Adrenal gland (tissue), 12 donors: ENCODE measurements around the gene PTCHD4. TPM values are rescaled to one million over a fixed set of nuclear protein-coding genes. Genes with fewer than 3 reads are reported as not detected.

ENCODE experiments used
- DNase-seq, 7 donors: peaks; one replicate each; pipeline ENCODE4 v3.0.0-alpha.2; 2019 to 2020
- H3K27ac ChIP-seq, 5 donors: fragments of 200-600 bp; sonication (generic) in 4 of 5; 1 replicate in 3 of 5; 2 replicates in 2 of 5; pipeline versions ENCODE4 v1.5.1 to v1.8.0; 2016 to 2020; ENCODE audit warnings: mild to moderate bottlenecking in 1 of 5
- H3K27me3 ChIP-seq: fragments of 200-600 bp; 2 replicates; pipeline ENCODE4 v1.8.0; 2021
- H3K36me3 ChIP-seq, 2 donors: fragments of 200-600 bp; replicated peaks in 1 of 2; 1 replicate in 1 of 2; 2 replicates in 1 of 2; pipeline versions ENCODE4 v1.5.1 to v1.8.0; 2018 to 2022
- H3K4me1 ChIP-seq, 2 donors: fragments of 200-600 bp; replicated peaks in 1 of 2; 1 replicate in 1 of 2; 2 replicates in 1 of 2; pipeline versions ENCODE4 v1.5.1 to v1.8.0; 2018 to 2021
- H3K4me3 ChIP-seq, 4 donors: fragments of 200-600 bp; sonication (generic) in 3 of 4; one replicate each; pipeline ENCODE4 v1.5.1; 2016 to 2018
- H3K9me3 ChIP-seq, 3 donors: fragments of 200-600 bp; sonication (generic) in 1 of 3; replicated peaks in 1 of 3; 1 replicate in 2 of 3; 2 replicates in 1 of 3; pipeline versions ENCODE4 v1.5.1 to v1.8.0; 2016 to 2021
- CTCF ChIP-seq, 6 experiments: fragments of 450-650 bp in 4 of 6; fragments of 200-600 bp in 2 of 6; sonication (generic) in 1 of 6; IDR thresholded peaks; 1 replicate in 5 of 6; 2 replicates in 1 of 6; pipeline versions ENCODE4 v1.5.1 to v1.8.0; 2016 to 2021; ENCODE audit warnings: antibody characterized with exemption in 6 of 6, mild to moderate bottlenecking in 2 of 6, moderate library complexity in 1 of 6
- POLR2A ChIP-seq, 2 donors: fragments of 450-650 bp; IDR thresholded peaks; one replicate each; pipeline ENCODE4 v1.6.1; 2017; ENCODE audit warnings: antibody characterized with exemption in 2 of 2, mild to moderate bottlenecking in 2 of 2, moderate library complexity in 1 of 2
- WGBS, 4 donors: extraction: QIAGEN DNeasy Blood & Tissue Kit in 2 of 4; methylation state at CpG; one replicate each; pipeline versions ENCODE4 v1.1.5 to v1.1.7; 2013 to 2017; 5-methylcytosine and 5-hydroxymethylcytosine counted together
- intact Hi-C, 2 donors: fragments of 100-400 bp; cut with DNase I; formaldehyde crosslinking; loops; one replicate each; pipeline versions ENCODE4 v1.14.1 to v1.15.0; 2022 to 2023
- polyA plus RNA-seq, 3 donors: library from polyadenylated mRNA; stranded (reverse); fragments of 200-250 nt in 2 of 3; fragments of 350-450 nt in 1 of 3; fragmentation: Illumina TruSeq in 1 of 3; extraction: RNeasy Lipid Tissue Mini Kit (QIAGEN cat#74804) in 1 of 3; gene quantifications; one replicate each; pipeline ENCODE4 v1.2.3, GENCODE V29; 2013 to 2014
- total RNA-seq, 9 donors: library from RNA; depleted of rRNA in 4 of 9; stranded (reverse); fragments of >200 nt in 4 of 9; fragments of 120-200 nt in 1 of 9; fragmentation: NEBNext Ultra II Directional in 1 of 9; extraction: Animal tissue kit (Norgen Biotek cat#: 25700) in 1 of 9; gene quantifications; one replicate each; pipeline versions ENCODE4 v1.1.0 to v1.2.4, GENCODE V29; 2013 to 2023
- donor health status: healthy with polysubstance abuse.
- donor health status: Bipolar disorder and iron deficiency.
- donor health status: DM: yes; HTN: yes; CAD: no.
- donor health status: DM: no; HTN: no; CAD: no.
- donor health status: DM: no; HTN: no; CAD: no.
- donor health status: DM: yes; HTN: yes; CAD: no.

Gene PTCHD4
- total and polyA plus RNA-seq, 12 donors, result 0.07 to 1.7 (median 0.27) TPM

- DNase-seq, result no peak
- H3K27ac ChIP-seq, result no peak overlapping the region
- no peaks in the 10 kb centered on the region for H3K9me3 ChIP-seq
- WGBS, 4 donors, result 73 to 78% (median 77%) methylated on average over 8 of the region's 8 CpGs
- peaks cover 15% of the 10 kb centered on the region for H3K27me3 ChIP-seq
- H3K4me1 ChIP-seq, result no peaks in the 10 kb centered on the region
- TF ChIP-seq CTCF (IDR thresholded peaks at IDR 0.05), result no peak
- TF ChIP-seq POLR2A (IDR thresholded peaks at IDR 0.05), result no peak
- no peaks in the 10 kb centered on the region for H3K36me3 ChIP-seq
- intact Hi-C loops, result no loop called here
- H3K4me3 ChIP-seq, result no peak overlapping the region
These were observed 36.8 kb downstream of the PTCHD4 start for GRCh38 chr6:48073976-48074767.

- DNase-seq, result no peak
- Histone ChIP-seq H3K4me3 (no peak overlapping the region), H3K36me3 (no peaks in the 10 kb centered on the region), H3K9me3 (no peaks in the 10 kb centered on the region), H3K27me3 (peaks cover 27% of the 10 kb centered on the region), H3K4me1 (no peaks in the 10 kb centered on the region), H3K27ac (no peak overlapping the region)
- 69 to 82% (median 73%) methylated on average over 3 of the region's 3 CpGs for WGBS, 4 donors
- intact Hi-C loops, result no loop called here
- no peak for TF ChIP-seq POLR2A (IDR thresholded peaks at IDR 0.05)
These were observed 39.2 kb downstream of the PTCHD4 start for GRCh38 chr6:48071833-48072232.

GRCh38 chr6:48069280-48069679 is 41.7 kb downstream of the PTCHD4 start:
- no peak overlapping the region for H3K27ac ChIP-seq
- no peak for DNase-seq
- TF ChIP-seq CTCF (IDR thresholded peaks at IDR 0.05) (no peak), POLR2A (IDR thresholded peaks at IDR 0.05) (no peak)
- H3K36me3 ChIP-seq, result no peaks in the 10 kb centered on the region
- intact Hi-C loops, result no loop called here
- H3K4me1 ChIP-seq, result no peaks in the 10 kb centered on the region
- no peaks in the 10 kb centered on the region for H3K9me3 ChIP-seq
- WGBS, 4 donors, result 20 to 36% (median 24%) methylated on average over 10 to 11 of the region's 11 CpGs
- no peak overlapping the region for H3K4me3 ChIP-seq
- peaks cover 27% of the 10 kb centered on the region for H3K27me3 ChIP-seq

GRCh38 chr6:48068278-48069251 is 42.4 kb downstream of the PTCHD4 start:
- H3K9me3 ChIP-seq, result no peaks in the 10 kb centered on the region
- H3K4me1 ChIP-seq, result no peaks in the 10 kb centered on the region
- WGBS, 4 donors, result 0 to 5% (median 2%) methylated on average over 18 to 64 of the region's 64 CpGs
- no peak overlapping the region for H3K4me3 ChIP-seq
- H3K27ac ChIP-seq, result no peak overlapping the region
- H3K36me3 ChIP-seq, result no peaks in the 10 kb centered on the region
- intact Hi-C loops, result no loop called here
- DNase-seq, result no peak
- TF ChIP-seq POLR2A (IDR thresholded peaks at IDR 0.05) (no peak), CTCF (IDR thresholded peaks at IDR 0.05) (no peak)
- peaks cover 27% of the 10 kb centered on the region for H3K27me3 ChIP-seq
